Glomerular endothelial cell (primary cell): ENCODE results near the gene TMEM156. TPM values are rescaled to one million over a fixed set of nuclear protein-coding genes. Genes with fewer than 3 reads are reported as not detected.
"Not testable (repeated sequence)": the region's sequence is repeated elsewhere in the genome, so short reads cannot be mapped to it uniquely, and the experiment has no call there.

ENCODE experiments used
- DNase-seq: peaks from one replicate; pipeline ENCODE4 v3.0.0-alpha.2; 2011; ENCODE audit warnings: low read depth, low spot score; ENCODE audit errors: extremely low read depth
- total RNA-seq: library from RNA; depleted of rRNA; stranded (reverse); fragments of >200 nt; gene quantifications from 2 replicates; pipeline ENCODE4 v1.2.3, GENCODE V29; 2015

TMEM156 gene
- total RNA-seq, 1 donor from 2014 or later: 9.6 TPM

GRCh38 chr4:39044364-39044955 is 12.3 kb upstream of the TMEM156 start:
- no peak for DNase-seq

DNA sequence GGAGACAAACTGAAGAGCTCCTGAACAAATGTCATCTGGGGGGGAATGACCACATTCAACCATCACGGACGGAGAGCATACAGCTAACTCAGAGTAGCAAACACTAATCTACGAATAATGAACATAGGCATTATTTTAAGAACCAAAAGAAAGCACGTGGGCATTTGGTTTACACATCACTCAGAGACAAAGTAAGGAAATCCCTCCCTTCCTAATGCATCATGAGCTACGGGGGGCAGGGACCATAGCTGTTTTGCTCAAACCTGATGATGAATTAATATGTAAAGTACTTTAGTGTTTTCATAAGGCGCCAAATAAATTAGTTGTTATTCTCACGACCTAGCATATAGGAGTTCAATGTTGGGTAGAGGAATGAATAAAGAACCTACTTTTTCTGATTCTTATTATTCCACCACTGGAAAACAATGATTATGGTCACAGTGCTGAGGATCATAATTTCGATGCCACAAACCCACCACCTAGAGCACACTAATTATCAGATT is 11.7 kb upstream of the TMEM156 start:
- no peak for DNase-seq

GRCh38 chr4:39043058-39043860 is 11.1 kb upstream of the TMEM156 start:
- no peak for DNase-seq

- no peak for DNase-seq
Measured at GRCh38 chr4:39042366-39042765, 10.2 kb upstream of the TMEM156 start.

GRCh38 chr4:39039108-39039507 is 6.9 kb upstream of the TMEM156 start:
- no peak for DNase-seq

- DNase-seq: no peak
Measured at GRCh38 chr4:39037941-39038340, 5.7 kb upstream of the TMEM156 start.

DNA sequence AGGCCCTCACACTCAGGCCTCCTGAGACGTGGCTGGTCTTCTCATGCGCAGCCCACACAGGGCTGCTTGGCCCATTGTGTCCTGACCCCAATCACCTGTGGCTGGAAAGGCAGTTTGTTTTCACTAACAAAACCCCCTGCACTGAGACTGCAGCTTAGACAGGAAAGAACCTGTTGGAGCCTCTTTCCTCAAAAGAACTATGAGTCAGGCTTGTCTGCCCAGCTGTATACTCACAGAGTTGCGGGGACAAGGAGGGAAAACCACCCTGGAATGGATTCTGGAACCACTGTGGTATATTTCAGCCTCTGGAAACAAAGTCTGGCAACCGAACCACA is 5.2 kb upstream of the TMEM156 start:
- DNase-seq: no peak

DNA sequence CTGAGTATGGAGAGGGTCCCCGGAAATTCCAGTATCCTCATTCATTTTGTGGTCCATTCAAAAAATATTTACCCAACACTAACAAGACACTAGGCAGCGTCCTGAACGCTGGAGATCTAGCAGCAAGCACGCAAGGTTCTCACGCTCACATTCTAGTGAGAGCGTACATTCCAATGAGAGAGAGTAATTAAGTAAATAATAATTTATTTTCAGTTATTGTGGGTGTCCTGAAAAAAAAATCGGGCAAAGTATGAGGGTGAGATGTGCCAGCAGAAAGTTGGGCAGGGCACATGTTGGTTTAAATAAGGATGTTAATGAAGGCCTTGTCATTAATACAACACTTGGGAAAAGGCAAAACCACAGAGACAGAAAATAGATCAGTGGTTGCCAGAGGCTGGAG is 4.0 kb upstream of the TMEM156 start:
- no peak for DNase-seq

DNA sequence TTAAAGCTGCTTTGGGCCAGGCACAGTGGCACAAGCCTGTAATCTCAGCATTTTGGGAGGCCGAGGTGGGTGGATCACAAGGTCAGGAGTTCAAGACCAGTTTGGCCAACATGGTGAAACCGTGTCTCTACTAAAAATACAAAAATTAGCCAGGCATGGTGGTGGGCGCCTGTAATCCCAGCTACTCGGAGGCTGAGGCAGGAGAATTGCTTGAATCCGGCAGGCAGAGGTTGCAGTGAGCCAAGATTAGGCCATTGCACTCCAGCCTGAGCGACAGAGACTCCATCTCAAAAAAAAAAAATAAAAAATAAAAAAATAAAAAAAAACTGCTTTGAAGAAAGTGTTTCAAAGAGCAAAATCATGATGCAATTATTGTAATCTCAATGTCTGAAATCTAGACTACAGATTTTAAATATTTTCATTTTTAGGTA is 604 bp downstream of the TMEM156 start:
- DNase-seq: not testable (repeated sequence)

DNA sequence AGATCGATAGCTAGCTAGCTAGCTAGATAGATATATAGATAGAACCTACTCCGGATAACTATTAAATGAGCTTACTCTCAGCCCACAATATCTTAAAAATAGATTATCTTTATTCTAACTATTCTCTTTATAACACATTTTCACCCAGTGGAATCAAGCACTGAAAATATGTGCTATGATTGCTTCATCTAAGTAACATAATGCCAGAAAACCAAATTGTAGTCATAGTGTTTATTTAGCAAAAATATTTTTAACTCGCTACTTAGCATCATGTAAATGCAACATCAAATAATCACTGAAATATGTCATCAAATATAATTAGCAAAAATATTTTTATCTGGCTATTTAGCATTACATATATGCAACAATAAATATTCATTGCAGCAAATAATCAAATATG is 1.5 kb downstream of the TMEM156 start:
- no peak for DNase-seq

- DNase-seq: no peak
Measured at GRCh38 chr4:39029752-39030694, 2.2 kb downstream of the TMEM156 start.

DNA sequence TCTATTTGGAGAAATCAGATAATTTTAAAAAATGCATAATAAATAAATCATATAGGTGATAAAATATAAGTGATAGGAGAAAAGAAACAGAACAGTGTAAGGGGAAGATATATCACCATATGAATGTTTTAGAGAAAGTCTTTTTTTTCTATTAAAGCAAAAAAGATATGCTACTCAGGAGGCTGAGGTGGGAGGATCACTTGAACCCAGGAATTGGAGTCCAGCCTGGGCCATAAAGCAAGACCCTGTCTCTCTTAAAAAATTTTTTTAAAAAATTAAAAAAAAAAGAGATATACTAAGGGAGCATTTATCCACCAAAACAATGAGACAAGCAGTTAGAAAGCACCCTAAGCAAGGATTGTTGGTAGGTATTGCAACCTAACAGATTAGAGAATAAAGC is 6.1 kb downstream of the TMEM156 start:
- DNase-seq: no peak

- no peak for DNase-seq
Measured at GRCh38 chr4:39025552-39026085, 6.6 kb downstream of the TMEM156 start.

DNA sequence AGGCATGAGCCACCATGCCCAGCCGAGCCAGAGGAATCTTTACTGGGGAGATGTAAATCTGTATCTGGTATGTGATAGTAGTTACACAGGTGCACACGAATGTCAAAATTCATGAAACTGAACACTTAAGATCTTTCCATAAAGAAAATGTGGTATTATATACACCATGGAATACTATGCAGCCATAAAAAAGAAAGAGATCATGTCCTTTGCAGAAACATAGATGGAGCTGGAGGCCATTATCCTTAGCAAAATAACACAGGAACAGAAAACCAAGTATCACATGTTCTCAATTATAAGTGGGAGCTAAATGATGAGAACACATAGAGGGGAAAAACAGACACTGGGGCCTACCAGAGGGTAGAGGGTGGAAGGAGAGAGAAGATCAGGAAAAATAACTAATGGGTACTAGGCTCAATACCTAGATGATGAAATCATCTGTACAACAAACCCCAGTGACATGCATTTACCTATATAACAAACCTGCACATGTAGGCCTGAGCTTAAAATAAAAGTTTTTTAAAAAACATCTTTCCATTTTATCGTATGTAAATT is 7.8 kb downstream of the TMEM156 start:
- no peak for DNase-seq

GRCh38 chr4:39023059-39023458 is 9.2 kb downstream of the TMEM156 start:
- no peak for DNase-seq

GRCh38 chr4:39022241-39022640 is 10.0 kb downstream of the TMEM156 start:
- no peak for DNase-seq

- DNase-seq: no peak
Measured at GRCh38 chr4:39021631-39022030, 10.6 kb downstream of the TMEM156 start.

GRCh38 chr4:39020130-39020529 is 12.1 kb downstream of the TMEM156 start:
- DNase-seq: no peak

- DNase-seq: no peak
Measured at GRCh38 chr4:39014028-39014427, 18.2 kb downstream of the TMEM156 start.

DNA sequence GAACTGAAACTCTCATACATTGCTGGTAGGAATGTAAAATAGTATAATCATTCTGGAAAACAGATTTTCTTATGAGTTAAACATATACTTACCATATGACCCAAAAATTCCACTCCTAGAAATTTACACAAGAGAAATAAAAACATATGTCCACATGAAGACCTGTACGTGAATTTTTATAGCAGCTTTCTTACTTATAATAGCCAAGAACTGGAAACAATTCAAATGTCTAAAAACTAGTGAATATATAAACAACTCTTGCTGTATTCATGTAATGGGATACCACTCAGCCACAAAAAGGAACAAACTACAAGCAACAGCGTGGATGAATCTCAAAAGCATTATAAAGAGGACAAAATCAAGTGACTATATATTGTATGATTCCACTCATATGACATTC is 27.5 kb downstream of the TMEM156 start:
- no peak for DNase-seq

- not testable (repeated sequence) for DNase-seq
Measured at GRCh38 chr4:39002058-39002457, 30.2 kb downstream of the TMEM156 start.
